GM18507 (cell line): Measurements from ENCODE around the gene SAMD13.

ENCODE experiments used
- DNase-seq: peaks from one replicate; pipeline ENCODE4 v3.0.0; 2011; ENCODE audit warnings: low read depth; ENCODE audit not compliant: insufficient read length; ENCODE audit errors: extremely low spot score
- FAIRE-seq: peaks from 2 replicates; lab custom pipeline; 2011; peaks lifted over from hg19 to GRCh38; lab: Jason Lieb, UNC

SAMD13 gene

GRCh38 chr1:84398175-84399155 lies 97.0 kb downstream of the SAMD13 start, which contains the start of gene DNASE2B:
DNASE2B (plus strand) TSS chr1:84398484; CDS start chr1:84398565, 81 bp downstream.
- DNase-seq (no peak), FAIRE-seq (no peak)
